ENCODE data around the gene HEY2.
"Not testable (repeated sequence)": the region's sequence is repeated elsewhere in the genome, so short reads cannot be mapped to it uniquely, and the experiment has no call there.

The HEY2 gene

DNA sequence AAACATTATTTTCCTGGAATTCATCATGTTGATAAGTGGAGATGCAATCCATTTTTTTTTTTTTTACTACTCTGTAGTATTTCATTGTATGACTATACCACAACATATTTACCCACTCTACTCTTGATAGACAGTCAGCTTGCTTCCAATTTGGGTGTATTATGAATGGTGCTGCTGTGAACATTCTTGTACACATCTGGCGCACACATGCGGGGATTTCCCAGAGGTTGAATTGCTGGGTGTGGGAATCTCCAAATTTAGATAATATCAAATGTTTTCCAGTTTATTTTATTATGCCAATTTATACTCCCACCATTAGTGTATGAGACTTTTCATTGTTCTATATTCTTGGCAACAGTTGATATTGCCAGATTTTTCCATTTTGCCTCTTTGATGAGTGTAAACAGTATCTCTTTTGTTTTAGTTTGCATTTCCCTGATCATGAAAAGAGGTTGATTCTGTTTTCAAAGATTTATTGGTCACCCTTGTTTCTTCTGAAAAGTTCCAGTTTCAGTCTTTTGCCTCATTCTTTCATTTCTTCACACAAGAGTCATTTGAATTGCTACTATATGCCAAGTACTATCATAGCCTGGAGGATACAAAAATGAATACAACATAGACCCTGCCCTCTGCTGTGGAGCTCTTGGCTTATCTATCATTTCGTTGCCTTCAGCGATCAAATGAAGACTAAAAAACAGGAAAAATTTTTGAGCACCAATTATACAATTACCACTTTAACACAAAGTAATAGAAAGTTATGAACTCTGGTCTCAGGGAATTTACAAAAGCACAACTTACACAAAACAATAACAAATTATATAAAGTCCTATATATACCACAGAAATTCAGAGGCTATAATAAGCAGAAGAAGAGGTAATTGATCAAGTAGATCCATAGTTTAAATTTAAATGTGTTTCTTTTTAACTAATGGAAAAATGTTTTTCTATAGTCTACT, 24.2 kb downstream of the HEY2 start:
- no peak for DNase-seq

GRCh38 chr6:125776107-125776826, 26.8 kb downstream of the HEY2 start:
- DNase-seq = not testable (repeated sequence)

GRCh38 chr6:125779924-125780539, 30.6 kb downstream of the HEY2 start:
- DNase-seq = peak; percentile 98 to 99

- DNase-seq = peak; percentile 88 to 94
These were observed 31.3 kb downstream of the HEY2 start for GRCh38 chr6:125780540-125781313.

GRCh38 chr6:125781314-125781868, 32.0 kb downstream of the HEY2 start:
- no peak for DNase-seq

GRCh38 chr6:125784365-125784764, 34.9 kb downstream of the HEY2 start:
- DNase-seq = no peak

GRCh38 chr6:125787791-125788190, 38.4 kb downstream of the HEY2 start:
- DNase-seq = peak; percentile 73

- no peak for DNase-seq
These were observed 39.7 kb downstream of the HEY2 start for GRCh38 chr6:125789167-125789566.

GRCh38 chr6:125789576-125790357, 40.3 kb downstream of the HEY2 start:
- peak; percentile 48 to 56 for DNase-seq

GRCh38 chr6:125790358-125791150, 41.1 kb downstream of the HEY2 start, which contains the start of gene NCOA7:
Gene NCOA7, plus strand, starts transcription at chr6:125790960. Its CDS starts 24,395 bp downstream, at chr6:125815355.
- peak; percentile 64 to 75 for DNase-seq

- peak; percentile 75 to 82 for DNase-seq
These were observed 41.9 kb downstream of the HEY2 start for GRCh38 chr6:125791151-125791819.

DNA sequence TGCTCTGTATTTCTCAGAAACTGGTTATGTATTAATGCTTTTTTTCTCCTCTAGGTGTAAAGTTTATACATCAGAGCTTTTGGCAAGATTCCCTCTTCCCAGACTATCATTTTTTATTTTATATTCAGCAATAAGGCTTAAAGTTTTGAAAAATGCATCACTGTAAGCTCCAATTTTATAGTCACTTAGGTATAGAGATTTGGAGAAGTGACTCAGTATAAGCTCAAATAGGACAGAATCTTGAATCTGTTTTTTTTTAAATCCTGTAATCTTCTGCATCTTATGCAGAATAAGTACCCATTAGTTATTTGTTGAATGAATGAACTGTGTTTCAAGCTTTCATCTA, 42.4 kb downstream of the HEY2 start:
- DNase-seq = no peak

- peak in 1 of 2 experiments; percentile 28 for DNase-seq
These were observed 42.7 kb downstream of the HEY2 start for GRCh38 chr6:125792172-125792571.

GRCh38 chr6:125792680-125793079, 43.2 kb downstream of the HEY2 start:
- peak in 1 of 2 experiments; percentile 33 for DNase-seq

DNA sequence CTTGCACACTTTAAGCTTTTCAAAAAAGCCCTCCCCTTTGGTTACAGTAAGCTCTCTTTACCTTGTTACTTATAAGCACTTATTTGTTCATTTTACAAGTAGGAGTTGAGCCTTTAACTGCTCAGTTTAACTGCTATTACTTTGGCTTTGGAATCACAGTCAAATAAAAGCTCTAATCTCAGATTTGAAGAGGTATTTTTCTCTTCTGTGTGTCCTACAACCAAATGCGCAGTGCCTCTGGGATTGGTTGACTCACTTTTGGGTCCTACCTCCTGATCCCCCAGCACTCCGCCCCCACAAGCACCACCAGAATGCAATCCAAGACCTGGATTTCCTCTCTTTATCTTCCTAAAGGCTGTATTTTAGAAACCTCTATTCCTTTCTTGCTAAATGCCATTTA, 43.8 kb downstream of the HEY2 start:
- no peak for DNase-seq

- no peak for DNase-seq
These were observed 44.4 kb downstream of the HEY2 start for GRCh38 chr6:125793863-125794262.

- DNase-seq = no peak
These were observed 45.1 kb downstream of the HEY2 start for GRCh38 chr6:125794342-125795137.

- DNase-seq = no peak
These were observed 45.9 kb downstream of the HEY2 start for GRCh38 chr6:125795301-125795700.
